ENCODE results near the gene EVL.
"Not testable (repeated sequence)": the region's sequence is repeated elsewhere in the genome, so short reads cannot be mapped to it uniquely, and the experiment has no call there.

Gene EVL

DNA sequence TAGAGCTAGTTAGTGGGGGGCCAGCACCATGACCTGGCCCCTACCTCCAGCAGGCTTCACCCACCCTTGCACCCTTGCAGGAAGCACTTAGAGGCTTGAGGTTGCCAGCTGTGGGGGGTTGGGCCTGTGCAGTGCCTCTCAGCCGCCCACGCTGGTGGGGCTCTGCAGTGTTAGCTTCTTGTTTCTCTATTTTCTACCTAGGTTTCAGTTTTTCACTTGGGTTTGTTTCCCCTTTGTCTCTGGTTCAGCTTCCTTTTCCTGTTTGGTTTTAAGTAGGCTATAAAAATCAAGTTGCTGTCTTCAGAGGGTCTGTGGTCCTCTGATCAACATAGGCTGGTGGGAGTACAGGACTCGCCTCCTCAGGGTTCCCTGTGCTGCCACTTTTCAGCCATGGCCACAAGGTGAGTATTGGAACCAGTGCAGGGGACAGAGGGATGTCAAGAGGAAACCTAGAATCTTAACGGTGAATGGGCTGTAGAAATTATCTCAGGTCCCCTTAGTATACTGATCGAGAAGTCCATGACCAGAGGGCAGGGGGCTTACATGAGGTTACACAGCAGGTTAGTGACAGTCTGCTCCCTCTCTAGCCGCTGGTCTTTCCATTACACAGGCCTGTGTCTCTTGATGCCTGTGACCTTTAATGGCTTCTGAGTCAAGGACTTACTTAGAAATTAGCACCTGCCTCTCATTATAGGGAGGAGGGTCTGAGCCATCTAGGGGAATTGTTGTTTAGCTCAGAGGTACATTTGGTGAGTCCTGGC is at the start of gene EVL:
Gene EVL (plus strand): TSS at position 312 of the 761 bp plus-strand sequence. CDS start 79 bp downstream, at position 391.
- DNase-seq: peak; percentile 88

GRCh38 chr14:100017553-100017952 is 47.7 kb upstream of the EVL start:
- no peak for DNase-seq

GRCh38 chr14:100018054-100018453 is 47.2 kb upstream of the EVL start:
- no peak for DNase-seq

- no peak for DNase-seq
These were observed 46.7 kb upstream of the EVL start for GRCh38 chr14:100018482-100018881.

DNA sequence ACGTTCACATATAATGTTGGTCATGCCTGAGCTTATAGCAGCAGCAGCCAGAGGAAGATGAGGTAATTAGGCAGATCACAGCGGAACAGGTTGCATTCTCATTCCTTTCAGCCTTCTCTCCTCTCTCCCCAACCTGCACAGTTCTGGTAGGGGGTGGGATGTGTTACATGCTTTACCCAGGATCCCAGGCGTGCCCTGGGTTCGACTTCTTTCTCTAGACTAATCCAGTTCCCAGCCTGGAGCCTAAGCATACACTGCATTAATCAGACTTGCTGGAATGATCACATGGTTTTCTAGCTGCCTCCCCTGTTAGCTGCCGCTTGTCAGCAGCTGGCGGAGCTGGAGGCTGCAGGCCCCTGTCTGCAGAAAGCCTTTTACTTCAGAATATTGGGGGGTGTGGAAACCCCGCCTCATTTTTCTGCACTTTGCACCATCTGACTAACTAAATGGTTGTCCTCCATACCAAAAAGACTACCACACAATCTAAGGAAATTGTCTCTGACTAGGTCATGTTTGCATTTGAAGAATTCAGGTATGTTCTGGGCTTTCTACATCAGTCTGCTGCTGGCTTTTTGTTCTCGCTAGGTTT is 46.0 kb upstream of the EVL start:
- no peak for DNase-seq

DNA sequence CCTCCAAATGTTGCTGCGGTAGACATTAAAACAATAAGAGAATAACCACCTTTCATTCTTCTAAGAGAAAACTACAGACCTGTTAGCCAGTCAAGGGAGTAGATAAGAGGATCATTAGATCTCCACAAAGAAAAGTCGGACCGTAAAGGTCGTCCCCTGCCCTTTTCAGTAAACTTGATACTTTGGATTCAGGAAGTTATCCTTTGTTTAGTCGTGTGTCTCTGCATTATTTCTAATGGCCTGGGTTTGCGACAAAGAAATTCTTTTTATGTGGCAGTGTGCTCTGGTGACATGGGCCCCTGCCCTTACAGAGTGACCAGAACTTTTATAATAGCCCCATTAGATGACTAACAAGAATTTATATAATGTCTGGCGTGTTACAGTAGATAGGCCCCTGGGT is 44.6 kb upstream of the EVL start:
- DNase-seq: no peak

DNA sequence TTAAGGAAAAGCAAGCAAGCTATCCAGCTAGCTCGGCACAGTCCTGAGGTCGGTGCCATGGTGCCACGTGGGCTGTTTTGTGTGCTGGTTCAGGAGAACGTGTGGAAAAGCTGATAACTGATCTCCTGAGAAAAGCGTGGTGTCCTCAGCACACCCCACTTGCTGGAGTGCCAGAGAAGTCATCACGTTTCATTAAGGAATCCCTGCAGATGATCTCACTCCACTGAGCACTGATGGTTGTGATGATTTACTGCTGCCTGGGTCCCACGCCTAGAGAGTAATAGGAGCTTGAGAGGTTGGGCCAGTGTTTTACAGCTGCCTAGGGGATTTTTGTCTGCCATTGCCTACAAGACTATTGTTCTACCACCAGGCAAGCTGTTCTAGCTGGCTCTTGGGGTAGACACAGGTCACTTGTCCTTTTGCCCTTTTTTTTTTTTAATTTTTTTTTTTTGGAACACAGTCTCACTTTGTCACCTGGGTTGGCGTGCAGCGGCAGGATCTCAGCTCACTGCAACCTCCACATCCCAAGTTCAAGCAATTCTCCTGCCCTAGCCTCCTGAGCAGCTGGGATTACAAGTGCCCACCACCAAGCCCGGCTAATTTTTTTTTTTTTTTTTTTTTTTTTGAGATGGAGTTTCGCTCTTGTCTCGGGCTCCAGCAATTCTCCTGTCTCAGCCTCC is 42.3 kb upstream of the EVL start:
- DNase-seq: no peak

- DNase-seq: peak; percentile 43
These were observed 40.1 kb upstream of the EVL start for GRCh38 chr14:100025111-100025510.

GRCh38 chr14:100027771-100028490 is 37.3 kb upstream of the EVL start:
- no peak for DNase-seq

GRCh38 chr14:100028990-100029677 is 36.1 kb upstream of the EVL start:
- no peak for DNase-seq

DNA sequence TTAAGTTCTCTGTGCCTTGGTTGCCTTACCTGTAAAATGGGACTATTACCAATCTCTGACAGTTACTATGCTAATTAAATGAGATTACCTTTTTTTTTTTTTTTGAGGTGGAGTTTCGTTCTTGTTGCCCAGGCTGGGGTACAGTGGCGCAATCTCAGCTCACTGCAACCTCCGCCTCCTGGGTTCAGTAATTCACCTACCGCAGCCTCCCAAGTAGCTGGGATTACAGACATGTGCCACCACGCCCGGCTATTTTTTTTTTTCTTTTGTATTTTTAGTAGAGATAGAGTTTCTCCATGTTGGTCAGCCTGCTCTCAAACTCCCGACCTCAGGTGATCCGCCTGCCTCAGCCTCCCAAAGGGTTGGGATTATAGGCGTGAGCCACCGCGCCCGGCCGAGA is 35.2 kb upstream of the EVL start:
- DNase-seq: not testable (repeated sequence)

DNA sequence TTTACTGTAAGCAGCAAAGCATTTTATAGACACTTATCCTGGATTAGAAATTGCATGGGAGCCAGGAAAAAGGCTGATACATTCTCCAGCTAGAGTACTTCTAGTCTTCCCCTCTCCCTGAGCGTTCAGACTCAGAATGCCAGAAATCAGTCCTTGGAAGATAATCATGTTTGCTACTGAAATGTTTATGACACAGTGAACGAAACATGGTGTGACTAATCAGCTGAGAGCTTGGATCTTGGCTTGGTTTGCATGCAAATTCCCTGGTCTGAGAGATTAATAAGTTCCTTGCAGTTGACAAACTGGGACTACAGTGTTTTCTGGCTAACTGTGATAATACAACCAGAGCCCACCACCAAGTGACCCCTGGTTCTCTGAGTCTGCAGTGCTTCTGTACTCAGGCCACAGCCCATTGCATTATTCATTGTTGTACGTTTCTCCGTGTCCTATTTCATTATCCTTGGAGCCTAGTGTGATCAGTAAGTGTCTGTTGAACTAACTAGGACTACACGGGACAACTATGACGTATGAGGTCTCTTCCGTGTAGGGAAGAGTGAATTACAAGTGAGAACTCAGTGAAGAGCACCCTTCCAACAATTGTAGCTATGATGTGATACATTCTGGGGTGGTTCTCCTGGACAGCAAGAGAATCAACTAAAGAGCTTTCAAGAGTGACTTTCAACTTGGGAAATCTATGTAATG is 34.6 kb upstream of the EVL start:
- no peak for DNase-seq

DNA sequence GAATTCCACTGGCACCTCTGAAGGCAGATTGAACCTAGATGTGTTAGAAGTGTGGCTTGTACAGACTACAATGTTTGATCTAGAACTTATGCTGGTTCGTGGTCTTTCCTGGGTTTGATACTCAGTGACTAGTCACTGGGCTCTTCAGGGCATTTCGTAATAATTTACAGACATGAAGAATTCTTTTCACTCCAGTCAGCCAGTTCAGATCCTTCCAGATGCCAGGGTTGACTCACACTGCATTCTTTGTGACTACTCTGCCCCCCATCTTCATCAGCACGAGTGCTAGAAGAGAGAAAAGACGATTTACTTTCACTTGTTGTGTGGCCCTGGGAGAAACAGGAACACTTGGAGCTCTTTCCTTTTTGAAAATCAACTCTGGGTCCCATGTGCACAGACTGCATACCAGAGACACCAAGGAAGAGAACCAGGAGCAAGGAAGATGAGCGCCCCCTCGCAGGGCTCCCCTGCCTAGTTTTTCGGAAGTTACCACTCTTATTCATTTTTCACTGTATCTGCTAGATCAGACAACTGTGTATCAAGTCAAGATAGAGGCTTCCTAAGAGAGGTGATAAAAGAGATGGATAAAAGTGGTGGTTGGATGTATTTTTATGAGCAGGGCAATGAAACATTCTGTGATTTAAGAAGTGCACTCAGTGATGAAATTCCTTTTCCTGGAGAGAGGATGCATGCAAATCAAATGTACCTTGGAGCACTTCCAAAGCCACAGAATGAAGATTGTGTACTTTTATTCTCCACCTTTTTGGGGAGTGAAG is 33.5 kb upstream of the EVL start:
- DNase-seq: no peak

- DNase-seq: no peak
These were observed 32.5 kb upstream of the EVL start for GRCh38 chr14:100032738-100033137.

DNA sequence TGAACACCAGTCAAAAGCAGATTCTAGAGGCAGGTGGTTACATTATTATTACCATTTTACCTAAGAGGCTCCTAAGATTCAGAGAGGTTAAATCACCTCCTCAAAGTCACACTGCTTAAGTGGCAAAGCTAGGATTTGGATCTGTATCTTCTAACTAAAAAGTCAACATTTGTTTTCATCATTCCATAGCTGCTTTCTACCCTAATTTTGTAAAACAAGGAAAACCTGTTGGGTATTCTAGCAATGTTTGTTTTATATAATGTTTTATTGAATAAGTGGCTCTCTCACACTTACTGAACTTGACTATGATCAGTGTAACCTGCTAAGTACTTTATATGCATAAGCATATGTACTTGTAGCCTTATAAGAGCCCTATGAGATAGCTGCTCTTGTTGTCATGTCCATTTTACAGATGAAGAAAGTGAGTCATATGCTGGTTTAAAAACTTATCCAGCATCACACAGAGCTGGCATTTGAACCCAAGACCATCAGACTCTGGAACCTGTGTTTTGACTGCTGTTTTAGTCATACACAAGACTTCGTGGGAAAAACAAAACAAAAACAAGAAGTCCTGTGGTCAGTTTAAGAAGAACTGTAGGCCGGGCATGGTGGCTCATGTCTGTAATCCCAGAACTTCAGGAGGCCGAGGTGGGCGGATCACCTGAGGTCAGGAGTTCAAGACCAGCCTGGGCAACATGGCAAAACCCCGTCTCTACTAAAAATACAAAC is 31.7 kb upstream of the EVL start:
- no peak for DNase-seq

- DNase-seq: no peak
These were observed 30.8 kb upstream of the EVL start for GRCh38 chr14:100034468-100034867.

DNA sequence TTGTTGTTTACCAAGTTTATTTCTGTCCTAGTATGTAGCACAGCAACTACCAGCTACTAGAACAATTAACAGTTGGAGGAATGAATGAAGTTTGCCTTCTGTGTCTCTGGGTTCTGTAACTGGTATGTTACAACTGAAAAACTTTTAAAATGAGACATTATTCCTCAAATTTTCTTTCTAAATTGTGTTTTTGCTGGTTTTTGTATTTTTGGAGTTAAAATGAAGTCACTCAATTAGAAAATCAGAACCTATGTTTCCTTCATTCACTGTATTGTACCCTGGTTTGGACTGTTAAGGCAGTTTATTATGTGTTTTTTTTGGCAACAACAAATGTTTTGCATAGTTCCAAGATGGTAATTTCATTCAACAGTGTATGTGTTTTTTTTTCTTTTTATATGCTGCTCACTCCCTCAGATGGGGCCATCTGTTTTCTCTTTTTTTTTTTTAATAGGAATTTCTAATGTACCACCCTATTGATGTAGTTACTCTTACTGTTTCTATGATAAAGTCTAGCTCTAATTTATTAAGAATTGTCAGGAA is 30.2 kb upstream of the EVL start:
- DNase-seq: no peak

GRCh38 chr14:100035700-100036099 is 29.5 kb upstream of the EVL start:
- peak; percentile 14 for DNase-seq

DNA sequence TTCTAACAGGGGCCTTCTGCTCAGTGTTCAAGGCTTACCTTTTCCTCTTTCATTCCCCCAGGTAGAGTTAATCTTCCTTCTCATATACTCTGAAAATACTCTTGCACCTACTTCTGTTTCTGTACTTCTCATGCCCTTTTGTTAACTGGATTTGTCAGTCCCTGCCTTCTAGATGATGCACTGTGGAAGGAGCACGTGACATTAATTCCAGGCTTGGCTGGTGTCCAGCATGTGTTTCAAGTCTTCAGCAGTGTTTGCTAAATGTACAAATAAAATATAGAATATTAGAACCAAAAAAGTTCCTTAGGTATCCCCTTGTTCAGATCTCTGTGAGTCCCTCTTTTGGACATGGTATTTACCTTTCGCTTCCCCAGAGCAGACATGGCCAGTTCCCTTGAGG is 27.9 kb upstream of the EVL start:
- no peak for DNase-seq

- no peak for DNase-seq
These were observed 27.2 kb upstream of the EVL start for GRCh38 chr14:100038065-100038464.

Measured in CD4-positive, alpha-beta T cell treated with Interleukin-17A for 4 hours (primary cell).